GM18517 (cell line): ENCODE measurements around the gene PRRG2.

Experiments
- ATAC-seq: cut with Tn5 transposase; IDR thresholded peaks from one replicate; pipeline ENCODE4 v1.9.1; 2021; ENCODE audit warnings: mild to moderate bottlenecking, moderate library complexity; ENCODE audit not compliant: unreplicated experiment

Gene PRRG2

GRCh38 chr19:49556412-49557398, 24.4 kb upstream of the PRRG2 start:
- ATAC-seq, result no peak

GRCh38 chr19:49557641-49558325, 23.3 kb upstream of the PRRG2 start:
- ATAC-seq, result no peak

GRCh38 chr19:49558591-49558990, 22.5 kb upstream of the PRRG2 start:
- no peak for ATAC-seq

GRCh38 chr19:49559443-49559842, 21.7 kb upstream of the PRRG2 start:
- ATAC-seq, result no peak

- no peak for ATAC-seq
Observed at GRCh38 chr19:49559928-49560327, 21.2 kb upstream of the PRRG2 start.

- ATAC-seq, result no peak
Observed at GRCh38 chr19:49560358-49560900, 20.7 kb upstream of the PRRG2 start.

GRCh38 chr19:49564616-49565045, 16.5 kb upstream of the PRRG2 start:
- no peak for ATAC-seq

GRCh38 chr19:49565261-49565660, 15.9 kb upstream of the PRRG2 start:
- ATAC-seq, result no peak

GRCh38 chr19:49566302-49566701, 14.8 kb upstream of the PRRG2 start:
- ATAC-seq, result no peak

- no peak for ATAC-seq
Observed at GRCh38 chr19:49567861-49568441, 13.2 kb upstream of the PRRG2 start.

GRCh38 chr19:49570138-49570856, 10.8 kb upstream of the PRRG2 start:
- ATAC-seq, result peak; percentile 57

GRCh38 chr19:49570997-49571676, 10.0 kb upstream of the PRRG2 start:
- ATAC-seq, result no peak

- no peak for ATAC-seq
Observed at GRCh38 chr19:49573009-49573408, 8.1 kb upstream of the PRRG2 start.

- ATAC-seq, result no peak
Observed at GRCh38 chr19:49573425-49573824, 7.7 kb upstream of the PRRG2 start.

GRCh38 chr19:49574206-49574755, 6.8 kb upstream of the PRRG2 start:
- ATAC-seq, result no peak

- no peak for ATAC-seq
Observed at GRCh38 chr19:49579193-49579592, 1.9 kb upstream of the PRRG2 start.

- ATAC-seq, result no peak
Observed at GRCh38 chr19:49579947-49580263, 1.2 kb upstream of the PRRG2 start.

GRCh38 chr19:49580264-49581006, 681 bp upstream of the PRRG2 start, which contains the start of gene NOSIP:
Gene NOSIP (minus strand): TSS chr19:49580556. CDS start chr19:49560691, 19,865 bp downstream.
- peak; percentile 84 for ATAC-seq

- ATAC-seq, result no peak
Observed at GRCh38 chr19:49583239-49583638, 2.1 kb downstream of the PRRG2 start.
